Measurements from ENCODE around the gene AFP. TPM values are rescaled to one million over a fixed set of nuclear protein-coding genes. Genes with fewer than 3 reads are reported as not detected.

The AFP gene
- total RNA-seq, 1 experiment from 2014 or later, result not detected

- H3K4me3 ChIP-seq (ENCODE audit: low read depth, low read length, poor library complexity, severe bottlenecking), result no peak overlapping the region
- ChIA-PET CTCF (no interaction called here), POLR2A (ENCODE audit: low non-redundant PET) (no interaction called here)
- H3K9me3 ChIP-seq (ENCODE audit: low read depth, low read length, poor library complexity, severe bottlenecking), result no peaks in the 10 kb centered on the region
- no peak for TF ChIP-seq EZH2 (IDR thresholded peaks at IDR 0.05; ENCODE audit: borderline replicate concordance, low read depth, low read length, poor library complexity, severe bottlenecking)
- TF ChIP-seq CTCF (conservative IDR thresholded peaks at IDR 0.05; ENCODE audit: low read depth, low read length), result no peak
- no TSS peak for BruUV-seq (replicated peaks)
- intact Hi-C loops (cut with micrococcal nuclease; ENCODE audit: unreplicated experiment), result no loop called here
- no peaks in the 10 kb centered on the region for H3K27me3 ChIP-seq (replicated peaks; ENCODE audit: insufficient read depth, low read depth, low read length, poor library complexity)
- H3K36me3 ChIP-seq (ENCODE audit: insufficient read depth, low read length, poor library complexity, severe bottlenecking), result no peaks in the 10 kb centered on the region
- H3K27ac ChIP-seq (ENCODE audit: low read depth, low read length, poor library complexity, severe bottlenecking), result no peak overlapping the region
- DNase-seq (ENCODE audit: low spot score), result no peak
- no peaks in the 10 kb centered on the region for H3K4me1 ChIP-seq (ENCODE audit: insufficient read depth, low read length, poor library complexity, severe bottlenecking)
These were observed 4.2 kb upstream of the AFP start for GRCh38 chr4:73431813-73432168.

GRCh38 chr4:73432169-73433000 is 3.6 kb upstream of the AFP start:
- DNase-seq (ENCODE audit: low spot score), result no peak
- no peak overlapping the region for H3K27ac ChIP-seq (ENCODE audit: low read depth, low read length, poor library complexity, severe bottlenecking)
- H3K4me3 ChIP-seq (ENCODE audit: low read depth, low read length, poor library complexity, severe bottlenecking), result no peak overlapping the region
- TF ChIP-seq CTCF (conservative IDR thresholded peaks at IDR 0.05; ENCODE audit: low read depth, low read length) (no peak), EZH2 (IDR thresholded peaks at IDR 0.05; ENCODE audit: borderline replicate concordance, low read depth, low read length, poor library complexity, severe bottlenecking) (no peak)
- H3K36me3 ChIP-seq (ENCODE audit: insufficient read depth, low read length, poor library complexity, severe bottlenecking), result no peaks in the 10 kb centered on the region
- no peaks in the 10 kb centered on the region for H3K4me1 ChIP-seq (ENCODE audit: insufficient read depth, low read length, poor library complexity, severe bottlenecking)
- POLR2A ChIA-PET (ENCODE audit: low non-redundant PET), result no interaction called here
- intact Hi-C loops (cut with micrococcal nuclease; ENCODE audit: unreplicated experiment), result no loop called here
- no peaks in the 10 kb centered on the region for H3K27me3 ChIP-seq (replicated peaks; ENCODE audit: insufficient read depth, low read depth, low read length, poor library complexity)
- no peaks in the 10 kb centered on the region for H3K9me3 ChIP-seq (ENCODE audit: low read depth, low read length, poor library complexity, severe bottlenecking)
- CTCF ChIA-PET, result interaction anchor here (0.6 kb wide), 1 partner anchor 14 kb away, joined by 3 read pairs; no protein-coding TSS in a partner anchor
- no TSS peak for BruUV-seq (replicated peaks)

GRCh38 chr4:73433140-73433539 is 2.9 kb upstream of the AFP start:
- intact Hi-C loops (cut with micrococcal nuclease; ENCODE audit: unreplicated experiment), result no loop called here
- ChIA-PET POLR2A (ENCODE audit: low non-redundant PET) (no interaction called here), CTCF (no interaction called here)
- no peak for TF ChIP-seq CTCF (conservative IDR thresholded peaks at IDR 0.05; ENCODE audit: low read depth, low read length)
- no peak for TF ChIP-seq EZH2 (IDR thresholded peaks at IDR 0.05; ENCODE audit: borderline replicate concordance, low read depth, low read length, poor library complexity, severe bottlenecking)
- H3K27ac ChIP-seq (ENCODE audit: low read depth, low read length, poor library complexity, severe bottlenecking), result no peak overlapping the region
- no peak overlapping the region for H3K4me3 ChIP-seq (ENCODE audit: low read depth, low read length, poor library complexity, severe bottlenecking)
- DNase-seq (ENCODE audit: low spot score), result no peak
- H3K36me3 ChIP-seq (ENCODE audit: insufficient read depth, low read length, poor library complexity, severe bottlenecking), result no peaks in the 10 kb centered on the region
- H3K27me3 ChIP-seq (replicated peaks; ENCODE audit: insufficient read depth, low read depth, low read length, poor library complexity), result no peaks in the 10 kb centered on the region
- H3K9me3 ChIP-seq (ENCODE audit: low read depth, low read length, poor library complexity, severe bottlenecking), result no peaks in the 10 kb centered on the region
- no TSS peak for BruUV-seq (replicated peaks)
- H3K4me1 ChIP-seq (ENCODE audit: insufficient read depth, low read length, poor library complexity, severe bottlenecking), result no peaks in the 10 kb centered on the region

Data from A673 (cell line).